ENCODE results near the gene FAT4.

GRCh38 chr4:125314676-125315575 is at the start of gene FAT4:
- TF ChIP-seq, protein P1, sequence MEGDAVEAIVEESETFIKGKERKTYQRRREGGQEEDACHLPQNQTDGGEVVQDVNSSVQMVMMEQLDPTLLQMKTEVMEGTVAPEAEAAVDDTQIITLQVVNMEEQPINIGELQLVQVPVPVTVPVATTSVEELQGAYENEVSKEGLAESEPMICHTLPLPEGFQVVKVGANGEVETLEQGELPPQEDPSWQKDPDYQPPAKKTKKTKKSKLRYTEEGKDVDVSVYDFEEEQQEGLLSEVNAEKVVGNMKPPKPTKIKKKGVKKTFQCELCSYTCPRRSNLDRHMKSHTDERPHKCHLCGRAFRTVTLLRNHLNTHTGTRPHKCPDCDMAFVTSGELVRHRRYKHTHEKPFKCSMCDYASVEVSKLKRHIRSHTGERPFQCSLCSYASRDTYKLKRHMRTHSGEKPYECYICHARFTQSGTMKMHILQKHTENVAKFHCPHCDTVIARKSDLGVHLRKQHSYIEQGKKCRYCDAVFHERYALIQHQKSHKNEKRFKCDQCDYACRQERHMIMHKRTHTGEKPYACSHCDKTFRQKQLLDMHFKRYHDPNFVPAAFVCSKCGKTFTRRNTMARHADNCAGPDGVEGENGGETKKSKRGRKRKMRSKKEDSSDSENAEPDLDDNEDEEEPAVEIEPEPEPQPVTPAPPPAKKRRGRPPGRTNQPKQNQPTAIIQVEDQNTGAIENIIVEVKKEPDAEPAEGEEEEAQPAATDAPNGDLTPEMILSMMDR (IDR thresholded peaks at IDR 0.05), result peak in 1 of 7 experiments; percentile 41
- TF ChIP-seq EP300 (IDR thresholded peaks at IDR 0.05) (no peak), POLR2A (IDR thresholded peaks at IDR 0.05) (peak in 1 of 4 donors; percentile 24), POLR2AphosphoS5 (IDR thresholded peaks at IDR 0.05) (peak; percentile 33 to 75 (median 38))
